ENCODE measurements around the gene KLF2.

GRCh38 chr19:16345457-16345856 lies 20.8 kb downstream of the KLF2 start:
- no peak for TF ChIP-seq CTCF (IDR thresholded peaks at IDR 0.05 in 2 of 3, conservative IDR thresholded peaks at IDR 0.05 in 1 of 3; ENCODE audit: control insufficient read depth in 2 of 3, extremely low read depth in 1 of 3, insufficient read depth in 1 of 3, low read depth in 3 of 3, low read length in 3 of 3)
- TF ChIP-seq HDGF (IDR thresholded peaks at IDR 0.05) = no peak
- TF ChIP-seq CEBPB (IDR thresholded peaks at IDR 0.05; ENCODE audit: borderline replicate concordance in 1 of 2, low read depth in 2 of 2, low read length in 2 of 2) = no peak
